ENCODE measurements around the gene RREB1.

DNA sequence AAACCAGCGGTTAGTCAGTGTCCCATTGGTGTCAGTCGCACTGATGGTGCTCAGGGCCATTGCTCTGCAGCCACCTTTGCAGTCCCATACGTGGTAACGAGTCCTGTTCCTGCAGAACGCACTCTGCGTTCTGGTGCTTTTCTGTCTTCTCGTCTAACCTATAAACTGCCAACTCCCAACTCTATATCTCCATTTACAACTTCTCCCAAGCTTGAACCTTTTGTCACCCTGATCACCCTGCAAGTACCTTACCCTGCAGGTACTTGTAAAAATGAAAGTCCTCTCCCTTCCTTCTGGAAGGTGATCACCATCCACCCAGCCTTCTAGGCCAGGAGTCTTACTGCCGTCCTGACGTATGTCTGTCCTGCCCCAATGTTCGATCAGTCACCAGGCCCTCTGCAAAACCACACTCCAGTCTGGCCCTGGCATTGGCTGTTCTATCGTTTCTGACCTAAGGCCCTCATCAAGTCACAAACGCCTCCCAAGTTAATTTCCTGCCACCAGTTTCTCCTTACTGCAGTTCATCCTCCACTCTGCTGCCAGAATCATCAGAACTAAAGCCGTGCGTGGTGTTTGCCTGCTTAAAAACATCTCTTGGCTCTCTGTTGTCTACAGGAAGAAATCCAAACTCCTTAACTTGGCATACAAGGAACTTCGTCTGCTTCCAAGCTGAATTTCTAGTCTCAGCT is 7.9 kb downstream of the RREB1 start:
- TF ChIP-seq RAD21 (conservative IDR thresholded peaks at IDR 0.05 in 1 of 2, IDR thresholded peaks at IDR 0.05 in 1 of 2), result no peak
- no peak for TF ChIP-seq POLR2A (IDR thresholded peaks at IDR 0.05; ENCODE audit: low read length)
- TF ChIP-seq, protein P1, sequence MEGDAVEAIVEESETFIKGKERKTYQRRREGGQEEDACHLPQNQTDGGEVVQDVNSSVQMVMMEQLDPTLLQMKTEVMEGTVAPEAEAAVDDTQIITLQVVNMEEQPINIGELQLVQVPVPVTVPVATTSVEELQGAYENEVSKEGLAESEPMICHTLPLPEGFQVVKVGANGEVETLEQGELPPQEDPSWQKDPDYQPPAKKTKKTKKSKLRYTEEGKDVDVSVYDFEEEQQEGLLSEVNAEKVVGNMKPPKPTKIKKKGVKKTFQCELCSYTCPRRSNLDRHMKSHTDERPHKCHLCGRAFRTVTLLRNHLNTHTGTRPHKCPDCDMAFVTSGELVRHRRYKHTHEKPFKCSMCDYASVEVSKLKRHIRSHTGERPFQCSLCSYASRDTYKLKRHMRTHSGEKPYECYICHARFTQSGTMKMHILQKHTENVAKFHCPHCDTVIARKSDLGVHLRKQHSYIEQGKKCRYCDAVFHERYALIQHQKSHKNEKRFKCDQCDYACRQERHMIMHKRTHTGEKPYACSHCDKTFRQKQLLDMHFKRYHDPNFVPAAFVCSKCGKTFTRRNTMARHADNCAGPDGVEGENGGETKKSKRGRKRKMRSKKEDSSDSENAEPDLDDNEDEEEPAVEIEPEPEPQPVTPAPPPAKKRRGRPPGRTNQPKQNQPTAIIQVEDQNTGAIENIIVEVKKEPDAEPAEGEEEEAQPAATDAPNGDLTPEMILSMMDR (IDR thresholded peaks at IDR 0.05), result no peak
